ENCODE data around the gene PRKCG.
"Not testable (repeated sequence)": the region's sequence is repeated elsewhere in the genome, so short reads cannot be mapped to it uniquely, and the experiment has no call there.

Gene PRKCG

GRCh38 chr19:53881482-53882390 is at the start of gene PRKCG:
PRKCG (plus strand) TSS chr19:53882197; CDS start chr19:53882495, 298 bp downstream.
- peak; percentile 54 for FAIRE-seq
- no peak for DNase-seq (ENCODE audit: insufficient read length, low spot score)

GRCh38 chr19:53832861-53833260 is 49.1 kb upstream of the PRKCG start:
- not testable (repeated sequence) for DNase-seq (ENCODE audit: insufficient read length, low spot score); FAIRE-seq

- FAIRE-seq; DNase-seq (ENCODE audit: insufficient read length, low spot score): not testable (repeated sequence)
Measured at GRCh38 chr19:53838446-53838845, 43.6 kb upstream of the PRKCG start.

GRCh38 chr19:53840241-53840640 is 41.8 kb upstream of the PRKCG start:
- not testable (repeated sequence) for FAIRE-seq

GRCh38 chr19:53840914-53841313 is 41.1 kb upstream of the PRKCG start:
- FAIRE-seq; DNase-seq (ENCODE audit: insufficient read length, low spot score): not testable (repeated sequence)

More at GRCh38 chr19:53840241-53840640, 41.8 kb upstream of the PRKCG start:
- not testable (repeated sequence) for DNase-seq (ENCODE audit: insufficient read length, low spot score)

- FAIRE-seq (no peak), DNase-seq (ENCODE audit: insufficient read length, low spot score) (no peak)
Measured at GRCh38 chr19:53844849-53845246, 37.1 kb upstream of the PRKCG start.

GRCh38 chr19:53847555-53847954 is 34.4 kb upstream of the PRKCG start:
- DNase-seq (ENCODE audit: insufficient read length, low spot score) (no peak), FAIRE-seq (no peak)

- FAIRE-seq (no peak), DNase-seq (ENCODE audit: insufficient read length, low spot score) (no peak)
Measured at GRCh38 chr19:53849237-53849676, 32.7 kb upstream of the PRKCG start.

- no peak for FAIRE-seq
- no peak for DNase-seq (ENCODE audit: insufficient read length, low spot score)
Measured at GRCh38 chr19:53853707-53854106, 28.3 kb upstream of the PRKCG start.

- DNase-seq (ENCODE audit: insufficient read length, low spot score) (no peak), FAIRE-seq (no peak)
Measured at GRCh38 chr19:53864308-53864836, 17.6 kb upstream of the PRKCG start.

- no peak for FAIRE-seq
- DNase-seq (ENCODE audit: insufficient read length, low spot score): no peak
Measured at GRCh38 chr19:53865523-53865917, 16.5 kb upstream of the PRKCG start.

GRCh38 chr19:53865918-53866864 is 15.8 kb upstream of the PRKCG start:
- FAIRE-seq (peak; percentile 86), DNase-seq (ENCODE audit: insufficient read length, low spot score) (no peak)

GRCh38 chr19:53866865-53867224 is 15.2 kb upstream of the PRKCG start:
- no peak for DNase-seq (ENCODE audit: insufficient read length, low spot score)
- no peak for FAIRE-seq

GRCh38 chr19:53867225-53868090 is 14.5 kb upstream of the PRKCG start, which contains the start of gene MYADM:
MYADM (plus strand) TSS chr19:53867883; CDS start chr19:53873530, 5,647 bp downstream.
- FAIRE-seq: peak; percentile 71

GRCh38 chr19:53868091-53868891 is 13.7 kb upstream of the PRKCG start:
- FAIRE-seq: peak; percentile 36
- DNase-seq (ENCODE audit: insufficient read length, low spot score): peak; percentile 69

More at GRCh38 chr19:53867225-53868090, 14.5 kb upstream of the PRKCG start, which contains the start of gene MYADM:
- peak; percentile 97 for DNase-seq (ENCODE audit: insufficient read length, low spot score)

- DNase-seq (ENCODE audit: insufficient read length, low spot score): peak; percentile 79
- FAIRE-seq: peak; percentile 76
Measured at GRCh38 chr19:53868892-53869804, 12.8 kb upstream of the PRKCG start.

GRCh38 chr19:53869805-53870484 is 12.1 kb upstream of the PRKCG start:
- FAIRE-seq; DNase-seq (ENCODE audit: insufficient read length, low spot score): not testable (repeated sequence)

Data from HTR-8/SVneo (cell line).